PC-9 (cell line): ENCODE measurements around the gene AKNAD1.

ENCODE experiments used
- EZH2 ChIP-seq: fragments of 200-600 bp; sonication (generic); IDR thresholded peaks from 2 replicates; pipeline ENCODE4 v1.8.0; 2017; ENCODE audit warnings: antibody characterized with exemption, low read depth
- TF ChIP-seq, protein P1 (sequence below): fragments of 200-600 bp; sonication (generic); conservative IDR thresholded peaks from 2 replicates; pipeline ENCODE4 v1.6.1; 2017; ENCODE audit warnings: mixed run types, antibody characterized with exemption, mild to moderate bottlenecking, moderate library complexity

GRCh38 chr1:108780937-108781574 is 75.8 kb downstream of the AKNAD1 start:
- TF ChIP-seq, protein P1, sequence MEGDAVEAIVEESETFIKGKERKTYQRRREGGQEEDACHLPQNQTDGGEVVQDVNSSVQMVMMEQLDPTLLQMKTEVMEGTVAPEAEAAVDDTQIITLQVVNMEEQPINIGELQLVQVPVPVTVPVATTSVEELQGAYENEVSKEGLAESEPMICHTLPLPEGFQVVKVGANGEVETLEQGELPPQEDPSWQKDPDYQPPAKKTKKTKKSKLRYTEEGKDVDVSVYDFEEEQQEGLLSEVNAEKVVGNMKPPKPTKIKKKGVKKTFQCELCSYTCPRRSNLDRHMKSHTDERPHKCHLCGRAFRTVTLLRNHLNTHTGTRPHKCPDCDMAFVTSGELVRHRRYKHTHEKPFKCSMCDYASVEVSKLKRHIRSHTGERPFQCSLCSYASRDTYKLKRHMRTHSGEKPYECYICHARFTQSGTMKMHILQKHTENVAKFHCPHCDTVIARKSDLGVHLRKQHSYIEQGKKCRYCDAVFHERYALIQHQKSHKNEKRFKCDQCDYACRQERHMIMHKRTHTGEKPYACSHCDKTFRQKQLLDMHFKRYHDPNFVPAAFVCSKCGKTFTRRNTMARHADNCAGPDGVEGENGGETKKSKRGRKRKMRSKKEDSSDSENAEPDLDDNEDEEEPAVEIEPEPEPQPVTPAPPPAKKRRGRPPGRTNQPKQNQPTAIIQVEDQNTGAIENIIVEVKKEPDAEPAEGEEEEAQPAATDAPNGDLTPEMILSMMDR: no peak
- no peak for TF ChIP-seq EZH2
